HEK293 (cell line): ENCODE results near the gene KRTAP5-9.

ENCODE experiments used
- CTCF ChIA-PET: fragments of 350-600 bp; formaldehyde crosslinking; extraction: SDS; loops from one replicate; lab custom pipeline; 2021; ENCODE audit warnings: antibody characterized with exemption; lab: Yijun Ruan, JAX
- POLR2A ChIA-PET: fragments of 300-600 bp; formaldehyde crosslinking; extraction: SDS; loops from one replicate; lab custom pipeline; 2020; ENCODE audit warnings: antibody characterized with exemption, inconsistent platforms; lab: Yijun Ruan, JAX
- H3K27ac ChIP-seq: fragments of 200-500 bp; sonication (Bioruptor generic); 2 replicates; pipeline ENCODE4 v1.5.1; 2014; ENCODE audit warnings: low read depth, low read length, control low read depth, inconsistent platforms; ENCODE audit errors: extremely low read depth
- H3K36me3 ChIP-seq, 2 experiments: fragments of 200-500 bp in 1 of 2; sonication (Bioruptor generic) in 1 of 2; 1 replicate in 1 of 2; 2 replicates in 1 of 2; pipeline ENCODE4 v1.5.1; 2014 to 2017; ENCODE audit warnings: inconsistent platforms in 2 of 2, low read length in 2 of 2; ENCODE audit not compliant: control insufficient read depth in 2 of 2, insufficient read depth in 1 of 2
- H3K4me1 ChIP-seq: fragments of 200-500 bp; sonication (Bioruptor generic); 2 replicates; pipeline ENCODE4 v1.5.1; 2014; ENCODE audit warnings: mild to moderate bottlenecking, low read length, inconsistent platforms; ENCODE audit not compliant: control insufficient read depth, insufficient read depth
- H3K4me3 ChIP-seq: 2 replicates; pipeline ENCODE4 v1.5.1; 2011; ENCODE audit warnings: low read depth, mild to moderate bottlenecking, control low read depth, low read length, moderate library complexity
- H3K9me3 ChIP-seq: fragments of 200-500 bp; sonication (Bioruptor generic); 2 replicates; pipeline ENCODE4 v1.5.1; 2014; ENCODE audit warnings: low read depth, low read length, inconsistent platforms; ENCODE audit not compliant: control insufficient read depth, insufficient read depth
- GFI1B ChIP-seq: fragments of 450-650 bp; formaldehyde crosslinking; IDR thresholded peaks from 2 replicates; pipeline ENCODE4 v1.5.1; 2016; ENCODE audit warnings: missing biosample characterization, missing genetic modification characterization
- IKZF3 ChIP-seq: fragments of 450-650 bp; IDR thresholded peaks from 2 replicates; pipeline ENCODE4 v1.5.0; 2018; ENCODE audit warnings: missing biosample characterization, mild to moderate bottlenecking, missing genetic modification characterization, moderate library complexity
- KLF10 ChIP-seq: fragments of 450-650 bp; IDR thresholded peaks from 2 replicates; pipeline ENCODE4 v1.5.1; 2018; ENCODE audit warnings: missing biosample characterization, mild to moderate bottlenecking, missing genetic modification characterization
- REPIN1 ChIP-seq: fragments of 450-650 bp; formaldehyde crosslinking; IDR thresholded peaks from 2 replicates; pipeline ENCODE4 v1.5.1; 2017; ENCODE audit warnings: missing biosample characterization, missing genetic modification characterization, low read depth
- SCRT2 ChIP-seq: fragments of 450-650 bp; formaldehyde crosslinking; IDR thresholded peaks from 2 replicates; pipeline ENCODE4 v1.5.1; 2016; ENCODE audit warnings: missing biosample characterization, missing genetic modification characterization
- TRIM28 ChIP-seq: IDR thresholded peaks from 2 replicates; pipeline ENCODE4 v1.6.1; 2011; ENCODE audit warnings: low read length, control low read depth, borderline replicate concordance
- ZBTB1 ChIP-seq: fragments of 450-650 bp; formaldehyde crosslinking; IDR thresholded peaks from 2 replicates; pipeline ENCODE4 v1.5.1; 2016; ENCODE audit warnings: missing biosample characterization, missing genetic modification characterization
- ZEB2 ChIP-seq: fragments of 450-650 bp; formaldehyde crosslinking; IDR thresholded peaks from 2 replicates; pipeline ENCODE4 v1.5.1; 2016; ENCODE audit warnings: missing biosample characterization, missing genetic modification characterization
- ZNF112 ChIP-seq: fragments of 450-650 bp; formaldehyde crosslinking; IDR thresholded peaks from 2 replicates; pipeline ENCODE4 v1.5.0; 2017; ENCODE audit warnings: missing biosample characterization, missing genetic modification characterization
- ZNF16 ChIP-seq: fragments of 450-650 bp; formaldehyde crosslinking; IDR thresholded peaks from 2 replicates; pipeline ENCODE4 v1.5.1; 2016; ENCODE audit warnings: low read depth, missing biosample characterization, missing genetic modification characterization
- ZNF174 ChIP-seq: fragments of 450-650 bp; formaldehyde crosslinking; IDR thresholded peaks from 2 replicates; pipeline ENCODE4 v1.5.0; 2017; ENCODE audit warnings: missing biosample characterization, mild to moderate bottlenecking, missing genetic modification characterization
- ZNF202 ChIP-seq: fragments of 450-650 bp; formaldehyde crosslinking; IDR thresholded peaks from 2 replicates; pipeline ENCODE4 v1.5.1; 2016; ENCODE audit warnings: missing biosample characterization, missing genetic modification characterization, borderline replicate concordance
- ZNF223 ChIP-seq: fragments of 450-650 bp; formaldehyde crosslinking; IDR thresholded peaks from 2 replicates; pipeline ENCODE4 v1.5.1; 2016; ENCODE audit warnings: missing biosample characterization, missing genetic modification characterization
- ZNF23 ChIP-seq: fragments of 450-650 bp; formaldehyde crosslinking; IDR thresholded peaks from 2 replicates; pipeline ENCODE4 v1.5.1; 2016; ENCODE audit warnings: missing biosample characterization, missing genetic modification characterization, borderline replicate concordance
- ZNF239 ChIP-seq: fragments of 450-650 bp; formaldehyde crosslinking; IDR thresholded peaks from 2 replicates; pipeline ENCODE4 v1.5.1; 2016; ENCODE audit warnings: missing biosample characterization, missing genetic modification characterization
- ZNF266 ChIP-seq: fragments of 450-650 bp; formaldehyde crosslinking; IDR thresholded peaks from 2 replicates; pipeline ENCODE4 v1.5.1; 2016; ENCODE audit warnings: missing biosample characterization, missing genetic modification characterization, low read depth
- ZNF350 ChIP-seq: fragments of 450-650 bp; formaldehyde crosslinking; IDR thresholded peaks from 2 replicates; pipeline ENCODE4 v1.5.0; 2017; ENCODE audit warnings: missing biosample characterization, mild to moderate bottlenecking, missing genetic modification characterization
- ZNF366 ChIP-seq: fragments of 450-650 bp; formaldehyde crosslinking; conservative IDR thresholded peaks from 2 replicates; pipeline ENCODE4 v1.5.1; 2016; ENCODE audit warnings: missing biosample characterization, missing genetic modification characterization
- ZNF426 ChIP-seq: fragments of 450-650 bp; formaldehyde crosslinking; IDR thresholded peaks from 2 replicates; pipeline ENCODE4 v1.5.1; 2017; ENCODE audit warnings: missing biosample characterization, missing genetic modification characterization, mild to moderate bottlenecking, inconsistent platforms, moderate library complexity
- ZNF513 ChIP-seq: fragments of 450-650 bp; IDR thresholded peaks from 2 replicates; pipeline ENCODE4 v1.5.1; 2018; ENCODE audit warnings: missing biosample characterization, missing genetic modification characterization
- ZNF521 ChIP-seq: fragments of 450-650 bp; formaldehyde crosslinking; IDR thresholded peaks from 2 replicates; pipeline ENCODE4 v1.5.1; 2017; ENCODE audit warnings: missing biosample characterization, mild to moderate bottlenecking, missing genetic modification characterization
- ZNF600 ChIP-seq: fragments of 450-650 bp; formaldehyde crosslinking; IDR thresholded peaks from 2 replicates; pipeline ENCODE4 v1.5.1; 2016; ENCODE audit warnings: missing biosample characterization, missing genetic modification characterization
- ZNF610 ChIP-seq: fragments of 450-650 bp; formaldehyde crosslinking; IDR thresholded peaks from 2 replicates; pipeline ENCODE4 v1.5.1; 2016; ENCODE audit warnings: missing biosample characterization, missing genetic modification characterization, borderline replicate concordance
- ZNF629 ChIP-seq: fragments of 450-650 bp; formaldehyde crosslinking; IDR thresholded peaks from 2 replicates; pipeline ENCODE4 v1.5.1; 2017; ENCODE audit warnings: missing biosample characterization, missing genetic modification characterization
- ZNF654 ChIP-seq: fragments of 450-650 bp; formaldehyde crosslinking; IDR thresholded peaks from 2 replicates; pipeline ENCODE4 v1.5.1; 2016; ENCODE audit warnings: low read depth, missing biosample characterization, missing genetic modification characterization
- ZNF791 ChIP-seq: fragments of 450-650 bp; formaldehyde crosslinking; IDR thresholded peaks from 2 replicates; pipeline ENCODE4 v1.5.1; 2016; ENCODE audit warnings: missing biosample characterization, missing genetic modification characterization
- ZNF837 ChIP-seq: fragments of 450-650 bp; formaldehyde crosslinking; IDR thresholded peaks from 2 replicates; pipeline ENCODE4 v1.5.1; 2016; ENCODE audit warnings: missing biosample characterization, missing genetic modification characterization
- ZNF843 ChIP-seq: fragments of 450-650 bp; formaldehyde crosslinking; IDR thresholded peaks from 2 replicates; pipeline ENCODE4 v1.5.1; 2016; ENCODE audit warnings: missing biosample characterization, missing genetic modification characterization
- TF ChIP-seq, protein P1 (sequence below): sonication (generic); formaldehyde crosslinking; IDR thresholded peaks from 2 replicates; pipeline ENCODE4 v1.8.1; 2022; ENCODE audit warnings: mild to moderate bottlenecking, moderate library complexity, missing genetic modification reagents
- TF ChIP-seq, protein P2 (sequence below): fragments of 450-650 bp; formaldehyde crosslinking; IDR thresholded peaks from 2 replicates; pipeline ENCODE4 v1.5.1; 2017; ENCODE audit warnings: missing biosample characterization, missing genetic modification characterization
- TF ChIP-seq, protein P3 (sequence below): fragments of 450-650 bp; formaldehyde crosslinking; IDR thresholded peaks from 2 replicates; pipeline ENCODE4 v1.5.1; 2016; ENCODE audit warnings: missing biosample characterization, missing genetic modification characterization

The KRTAP5-9 gene

GRCh38 chr11:71501071-71501985, 46.9 kb upstream of the KRTAP5-9 start:
- CTCF ChIA-PET, result interaction anchor here (0.6 kb wide), 1 partner anchor 68 kb away, joined by 3 read pairs; no protein-coding TSS in a partner anchor
- no peaks in the 10 kb centered on the region for H3K4me1 ChIP-seq

GRCh38 chr11:71502026-71502425, 46.2 kb upstream of the KRTAP5-9 start:
- Histone ChIP-seq H3K27ac (no peak overlapping the region), H3K4me3 (no peak overlapping the region), H3K4me1 (no peaks in the 10 kb centered on the region), H3K9me3 (no peaks in the 10 kb centered on the region), H3K36me3 (peaks cover 0 to 49% of the 10 kb centered on the region in 2 experiments; a peak in 1 of 3 replicates)
- ChIA-PET CTCF (no interaction called here), POLR2A (no interaction called here)
- TF ChIP-seq KLF10 (tag by site-specific recombination) (no peak), ZNF610 (tag by site-specific recombination) (no peak), ZNF366 (tag by site-specific recombination) (no peak), ZNF791 (tag by site-specific recombination) (no peak), ZNF350 (tag by site-specific recombination) (no peak), ZNF600 (tag by site-specific recombination) (no peak), ZBTB1 (tag by site-specific recombination) (no peak), REPIN1 (tag by site-specific recombination) (no peak), ZNF16 (tag by site-specific recombination) (no peak), ZNF23 (tag by site-specific recombination) (no peak), ZNF239 (no peak), GFI1B (tag by site-specific recombination) (no peak), ZNF629 (tag by site-specific recombination) (no peak), ZNF112 (no peak), SCRT2 (no peak), ZNF174 (tag by site-specific recombination) (no peak)
- TF ChIP-seq, protein P1, sequence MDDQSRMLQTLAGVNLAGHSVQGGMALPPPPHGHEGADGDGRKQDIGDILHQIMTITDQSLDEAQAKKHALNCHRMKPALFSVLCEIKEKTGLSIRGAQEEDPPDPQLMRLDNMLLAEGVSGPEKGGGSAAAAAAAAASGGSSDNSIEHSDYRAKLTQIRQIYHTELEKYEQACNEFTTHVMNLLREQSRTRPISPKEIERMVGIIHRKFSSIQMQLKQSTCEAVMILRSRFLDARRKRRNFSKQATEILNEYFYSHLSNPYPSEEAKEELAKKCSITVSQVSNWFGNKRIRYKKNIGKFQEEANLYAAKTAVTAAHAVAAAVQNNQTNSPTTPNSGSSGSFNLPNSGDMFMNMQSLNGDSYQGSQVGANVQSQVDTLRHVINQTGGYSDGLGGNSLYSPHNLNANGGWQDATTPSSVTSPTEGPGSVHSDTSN, result no peak
- TF ChIP-seq, protein P2, sequence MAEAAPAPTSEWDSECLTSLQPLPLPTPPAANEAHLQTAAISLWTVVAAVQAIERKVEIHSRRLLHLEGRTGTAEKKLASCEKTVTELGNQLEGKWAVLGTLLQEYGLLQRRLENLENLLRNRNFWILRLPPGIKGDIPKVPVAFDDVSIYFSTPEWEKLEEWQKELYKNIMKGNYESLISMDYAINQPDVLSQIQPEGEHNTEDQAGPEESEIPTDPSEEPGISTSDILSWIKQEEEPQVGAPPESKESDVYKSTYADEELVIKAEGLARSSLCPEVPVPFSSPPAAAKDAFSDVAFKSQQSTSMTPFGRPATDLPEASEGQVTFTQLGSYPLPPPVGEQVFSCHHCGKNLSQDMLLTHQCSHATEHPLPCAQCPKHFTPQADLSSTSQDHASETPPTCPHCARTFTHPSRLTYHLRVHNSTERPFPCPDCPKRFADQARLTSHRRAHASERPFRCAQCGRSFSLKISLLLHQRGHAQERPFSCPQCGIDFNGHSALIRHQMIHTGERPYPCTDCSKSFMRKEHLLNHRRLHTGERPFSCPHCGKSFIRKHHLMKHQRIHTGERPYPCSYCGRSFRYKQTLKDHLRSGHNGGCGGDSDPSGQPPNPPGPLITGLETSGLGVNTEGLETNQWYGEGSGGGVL, result no peak

More at GRCh38 chr11:71501071-71501985, 46.9 kb upstream of the KRTAP5-9 start:
- TF ChIP-seq ZNF521 (tag by site-specific recombination) (no peak), ZNF266 (tag by site-specific recombination) (no peak), ZNF791 (tag by site-specific recombination) (no peak), ZNF112 (no peak), ZEB2 (tag by site-specific recombination) (no peak), IKZF3 (tag by site-specific recombination) (no peak), ZNF202 (tag by site-specific recombination) (no peak), ZNF223 (no peak), SCRT2 (no peak), ZNF513 (tag by site-specific recombination) (no peak), ZNF843 (no peak), TRIM28 (no peak), ZBTB1 (tag by site-specific recombination) (no peak), ZNF426 (tag by site-specific recombination) (no peak), ZNF837 (tag by site-specific recombination) (no peak), ZNF654 (tag by site-specific recombination) (no peak)
- TF ChIP-seq, protein P3, sequence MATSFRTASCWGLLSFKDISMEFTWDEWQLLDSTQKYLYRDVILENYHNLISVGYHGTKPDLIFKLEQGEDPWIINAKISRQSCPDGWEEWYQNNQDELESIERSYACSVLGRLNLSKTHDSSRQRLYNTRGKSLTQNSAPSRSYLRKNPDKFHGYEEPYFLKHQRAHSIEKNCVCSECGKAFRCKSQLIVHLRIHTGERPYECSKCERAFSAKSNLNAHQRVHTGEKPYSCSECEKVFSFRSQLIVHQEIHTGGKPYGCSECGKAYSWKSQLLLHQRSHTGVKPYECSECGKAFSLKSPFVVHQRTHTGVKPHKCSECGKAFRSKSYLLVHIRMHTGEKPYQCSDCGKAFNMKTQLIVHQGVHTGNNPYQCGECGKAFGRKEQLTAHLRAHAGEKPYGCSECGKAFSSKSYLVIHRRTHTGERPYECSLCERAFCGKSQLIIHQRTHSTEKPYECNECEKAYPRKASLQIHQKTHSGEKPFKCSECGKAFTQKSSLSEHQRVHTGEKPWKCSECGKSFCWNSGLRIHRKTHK, result no peak
- Histone ChIP-seq H3K9me3 (no peaks in the 10 kb centered on the region), H3K4me3 (no peak overlapping the region), H3K36me3 (peaks cover 0 to 53% of the 10 kb centered on the region in 2 experiments; a peak in 1 of 3 replicates), H3K27ac (no peak overlapping the region)
- POLR2A ChIA-PET, result no interaction called here
